Breast epithelium (tissue), 3 donors: ENCODE results near the gene PAQR8.

Experiments used
- CTCF ChIP-seq, 3 donors: fragments of 450-650 bp; IDR thresholded peaks; one replicate each; pipeline ENCODE4 v1.5.1; 2016 to 2017; ENCODE audit warnings: antibody characterized with exemption in 3 of 3, mild to moderate bottlenecking in 3 of 3, moderate library complexity in 3 of 3
- POLR2A ChIP-seq: fragments of 450-650 bp; IDR thresholded peaks from one replicate; pipeline ENCODE4 v1.6.1; 2016; ENCODE audit warnings: antibody characterized with exemption, mild to moderate bottlenecking, moderate library complexity
- POLR2AphosphoS5 ChIP-seq, 3 donors: sonication (generic); formaldehyde crosslinking; IDR thresholded peaks; one replicate each; pipeline ENCODE4 v1.6.1; 2017; ENCODE audit warnings: antibody characterized with exemption in 3 of 3

- no peak for TF ChIP-seq CTCF (IDR thresholded peaks at IDR 0.05)
- TF ChIP-seq POLR2AphosphoS5 (IDR thresholded peaks at IDR 0.05): no peak
- TF ChIP-seq POLR2A: no peak
Observed at GRCh38 chr6:52454556-52454955, 92.6 kb downstream of the PAQR8 start.
